Cardiac muscle cell (in vitro differentiated cells and primary cell): ENCODE results near the gene NSRP1. TPM values are rescaled to one million over a fixed set of nuclear protein-coding genes. Genes with fewer than 3 reads are reported as not detected.

Experiments used
- polyA plus RNA-seq: library from polyadenylated mRNA; unstranded; fragments of >200 nt; fragmentation: Nextera tagmentation; extraction: Ambion mirVana; gene quantifications from 2 replicates; pipeline ENCODE4 v1.2.1, GENCODE V29; 2016
- total RNA-seq: library from RNA; depleted of rRNA; stranded (reverse); fragments of >200 nt; gene quantifications from 2 replicates; pipeline ENCODE4 v1.2.3, GENCODE V29; 2016

The NSRP1 gene
- total and polyA plus RNA-seq, 2 experiments from 2014 or later, result 14.6 to 29.1 TPM

Other genes starting within 250 kb of the NSRP1 start
- gene SSH2, start 186.6 kb upstream of the NSRP1 start, total RNA-seq, result 25.8 and 32.4 TPM in 2 replicates
- gene SSH2, start 186.6 kb upstream of the NSRP1 start, polyA plus RNA-seq, result 36.7 and 43.2 TPM in 2 replicates
- 0.12 and 0.88 TPM in 2 replicates for gene EFCAB5, start 175.2 kb upstream of the NSRP1 start, total RNA-seq
- 1.2 and 1.5 TPM in 2 replicates for gene EFCAB5, start 175.2 kb upstream of the NSRP1 start, polyA plus RNA-seq
- 0.36 and 0.85 TPM in 2 replicates for gene SLC6A4, start 118.9 kb downstream of the NSRP1 start, total RNA-seq
- 0.37 TPM in 1 of 2 replicates, not detected in the other for gene SLC6A4, start 118.9 kb downstream of the NSRP1 start, polyA plus RNA-seq
- gene BLMH, start 175.1 kb downstream of the NSRP1 start, total RNA-seq, result 44.3 and 47.3 TPM in 2 replicates
- 39.7 and 51.4 TPM in 2 replicates for gene BLMH, start 175.1 kb downstream of the NSRP1 start, polyA plus RNA-seq
- gene TMIGD1, start 217.2 kb downstream of the NSRP1 start, total RNA-seq, result not detected in 2 replicates
- gene TMIGD1, start 217.2 kb downstream of the NSRP1 start, polyA plus RNA-seq, result not detected in 2 replicates